ENCODE measurements around the gene FAM161A.

- TF ChIP-seq CTCF (IDR thresholded peaks at IDR 0.05; ENCODE audit: insufficient read depth, low read depth, low read length) (no peak), EZH2 (IDR thresholded peaks at IDR 0.05; ENCODE audit: insufficient read depth, low read length) (no peak)
Observed at GRCh38 chr2:61885896-61886603, 32.2 kb upstream of the FAM161A start.
